HEK293T (cell line): ENCODE measurements around the gene TK2.

Experiments used
- BHLHE40 ChIP-seq: fragments of 450-650 bp; IDR thresholded peaks from 2 replicates; pipeline ENCODE4 v1.6.1; 2016; ENCODE audit warnings: mild to moderate bottlenecking, moderate library complexity, borderline replicate concordance
- ELF4 ChIP-seq: fragments of 450-650 bp; IDR thresholded peaks from 2 replicates; pipeline ENCODE4 v1.6.1; 2017; ENCODE audit warnings: antibody characterized with exemption
- FOXK2 ChIP-seq: fragments of 450-650 bp; IDR thresholded peaks from 2 replicates; pipeline ENCODE4 v1.6.1; 2016; ENCODE audit warnings: mild to moderate bottlenecking
- FOXM1 ChIP-seq: fragments of 450-650 bp; IDR thresholded peaks from 2 replicates; pipeline ENCODE4 v1.6.1; 2017; ENCODE audit warnings: mild to moderate bottlenecking, borderline replicate concordance
- L3MBTL2 ChIP-seq: fragments of 450-650 bp; conservative IDR thresholded peaks from 2 replicates; pipeline ENCODE4 v1.6.1; 2016; ENCODE audit warnings: mild to moderate bottlenecking
- LEF1 ChIP-seq: fragments of 450-650 bp; IDR thresholded peaks from 2 replicates; pipeline ENCODE4 v1.6.1; 2017; ENCODE audit warnings: mild to moderate bottlenecking, borderline replicate concordance
- SP1 ChIP-seq: fragments of 450-650 bp; IDR thresholded peaks from 2 replicates; pipeline ENCODE4 v1.6.1; 2017
- SUZ12 ChIP-seq: fragments of 450-650 bp; IDR thresholded peaks from 2 replicates; pipeline ENCODE4 v1.6.1; 2016; ENCODE audit warnings: mild to moderate bottlenecking
- TARDBP ChIP-seq: fragments of 450-650 bp; IDR thresholded peaks from 2 replicates; pipeline ENCODE4 v1.6.1; 2016
- ZNF384 ChIP-seq: fragments of 450-650 bp; IDR thresholded peaks from 2 replicates; pipeline ENCODE4 v1.6.1; 2016

DNA sequence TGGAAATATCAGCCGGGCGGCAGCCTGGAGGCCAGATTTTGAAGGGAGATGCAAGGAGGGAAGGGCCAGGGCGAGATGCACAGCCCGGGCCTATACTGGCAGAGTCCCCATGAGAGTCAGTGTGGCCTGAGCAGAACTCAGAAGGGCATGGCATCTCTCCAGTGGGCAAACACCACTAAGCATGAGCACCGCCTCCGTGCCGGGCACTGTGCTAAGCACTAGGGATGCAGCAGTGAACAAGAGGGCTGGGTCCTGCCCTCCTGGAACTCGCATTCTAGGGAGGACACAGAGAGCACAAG lies 33.5 kb downstream of the TK2 start:
- TF ChIP-seq BHLHE40: no peak
- TF ChIP-seq SUZ12: no peak
- no peak for TF ChIP-seq FOXK2
- no peak for TF ChIP-seq TARDBP
- no peak for TF ChIP-seq FOXM1
- no peak for TF ChIP-seq LEF1
- TF ChIP-seq SP1: no peak
- no peak for TF ChIP-seq ELF4
- no peak for TF ChIP-seq L3MBTL2
- no peak for TF ChIP-seq ZNF384
